Measurements from ENCODE around the gene XCL1. TPM values are rescaled to one million over a fixed set of nuclear protein-coding genes. Genes with fewer than 3 reads are reported as not detected.

The XCL1 gene
- polyA plus RNA-seq, 3 donors: 0.15 to 0.34 TPM; not detected in 1

- 63 to 84% (median 73%) methylated on average over 8 of the region's 8 CpGs for WGBS, 3 donors
- no peak overlapping the region for H3K27ac ChIP-seq (ENCODE audit: low read depth, low read length)
These were observed 46.8 kb downstream of the XCL1 start for GRCh38 chr1:168623003-168623828.

GRCh38 chr1:168623831-168624230, 47.4 kb downstream of the XCL1 start:
- H3K27ac ChIP-seq (ENCODE audit: low read depth, low read length): no peak overlapping the region
- WGBS, 3 donors: 92 to 96% (median 93%) methylated on average over 4 of the region's 4 CpGs

- no peak overlapping the region for H3K27ac ChIP-seq (ENCODE audit: low read depth, low read length)
- WGBS, 3 donors: 68 to 91% (median 83%) methylated on average over 4 of the region's 4 CpGs
These were observed 49.9 kb downstream of the XCL1 start for GRCh38 chr1:168626326-168626725.

GRCh38 chr1:168627370-168627769, 51.0 kb downstream of the XCL1 start:
- WGBS, 3 donors: 88 to 94% (median 89%) methylated on average over 1 of the region's 1 CpG
- no peak overlapping the region for H3K27ac ChIP-seq (ENCODE audit: low read depth, low read length)

- no peak overlapping the region for H3K27ac ChIP-seq (ENCODE audit: low read depth, low read length)
These were observed 52.4 kb downstream of the XCL1 start for GRCh38 chr1:168628807-168629206.

GRCh38 chr1:168629466-168629865, 53.1 kb downstream of the XCL1 start:
- 85 to 100% (median 88%) methylated on average over 1 of the region's 1 CpG for WGBS, 3 donors
- H3K27ac ChIP-seq (ENCODE audit: low read depth, low read length): no peak overlapping the region

Other genes starting within 250 kb of the XCL1 start
- gene XCL2, start 32.6 kb upstream of the XCL1 start, polyA plus RNA-seq: not detected
- gene DPT, start 152.6 kb downstream of the XCL1 start, polyA plus RNA-seq: 100 to 1,000 TPM in 1 of 3 donors, 10 to 100 TPM in 2; 28.7 to 628 (median 76.2) TPM